Stimulated activated naive B cell treated with anti-CD40 and anti-IgM and Interleukin-4, amounts not matched to agents 10 μg/mL and 1 μg/mL and 100 μg/mL, for 72 hours (primary cell): ENCODE measurements around the gene ZNF793.

Experiments used
- ATAC-seq, 2 donors: fragments of 150-1000 bp; cut with Tn5 transposase; replicated peaks; 2 replicates each; pipeline ENCODE4 v1.10.0; 2021; ENCODE audit warnings: moderate library complexity in 1 of 2
- DNase-seq: peaks from one replicate; pipeline ENCODE4 v3.0.0; 2021
- H3K27ac Mint-ChIP-seq: one replicate; pipeline ENCODE4 v1.8.0; 2022; ENCODE audit warnings: mild to moderate bottlenecking, mixed read lengths
- H3K27me3 Mint-ChIP-seq, 2 donors: one replicate each; pipeline ENCODE4 v1.8.0; 2022; ENCODE audit warnings: mixed read lengths in 2 of 2
- H3K36me3 Mint-ChIP-seq, 2 donors: one replicate each; pipeline ENCODE4 v1.8.0; 2022; ENCODE audit warnings: mixed read lengths in 2 of 2, mild to moderate bottlenecking in 1 of 2
- H3K4me1 Mint-ChIP-seq, 2 donors: one replicate each; pipeline ENCODE4 v1.8.0; 2022; ENCODE audit warnings: mixed read lengths in 2 of 2, mild to moderate bottlenecking in 1 of 2
- H3K4me3 Mint-ChIP-seq, 2 donors: one replicate each; pipeline ENCODE4 v1.8.0; 2022; ENCODE audit warnings: mild to moderate bottlenecking in 2 of 2, mixed read lengths in 2 of 2, moderate library complexity in 1 of 2
- H3K9me3 Mint-ChIP-seq, 2 donors: one replicate each; pipeline ENCODE4 v1.8.0; 2022; ENCODE audit warnings: mixed read lengths in 2 of 2, mild to moderate bottlenecking in 1 of 2

The ZNF793 gene

GRCh38 chr19:37513397-37513796 is 6.7 kb downstream of the ZNF793 start:
- Mint-ChIP-seq H3K4me1 (no peaks in the 10 kb centered on the region), H3K4me3 (no peak overlapping the region), H3K36me3 (peaks cover 68 to 88% of the 10 kb centered on the region in 2 donors), H3K9me3 (peaks cover 5 to 21% of the 10 kb centered on the region in 2 donors), H3K27me3 (no peaks in the 10 kb centered on the region), H3K27ac (no peak overlapping the region)
- ATAC-seq (peak; percentile 36 to 51), DNase-seq (no peak)

- peaks cover 76 to 90% of the 10 kb centered on the region in 2 donors for H3K36me3 Mint-ChIP-seq
- DNase-seq (no peak), ATAC-seq (peak in 1 of 2 donors; percentile 57)
- H3K27ac Mint-ChIP-seq: peak overlapping the region; percentile 32
- H3K27me3 Mint-ChIP-seq: no peaks in the 10 kb centered on the region
- no peak overlapping the region for H3K4me3 Mint-ChIP-seq
- H3K4me1 Mint-ChIP-seq: no peaks in the 10 kb centered on the region
- peaks cover 16 to 21% of the 10 kb centered on the region in 2 donors for H3K9me3 Mint-ChIP-seq
These were observed 13.2 kb downstream of the ZNF793 start for GRCh38 chr19:37519890-37520289.

GRCh38 chr19:37537391-37537947 is 30.7 kb downstream of the ZNF793 start:
- H3K27me3 Mint-ChIP-seq: no peaks in the 10 kb centered on the region

GRCh38 chr19:37551129-37551993 is 44.6 kb downstream of the ZNF793 start:
- H3K4me3 Mint-ChIP-seq: peak overlapping the region; percentile 90 to 98
- H3K36me3 Mint-ChIP-seq: peaks cover 46 to 66% of the 10 kb centered on the region in 2 donors
- peaks cover 0 to 4% of the 10 kb centered on the region in 2 donors for H3K27me3 Mint-ChIP-seq
- peaks cover 29 to 41% of the 10 kb centered on the region in 2 donors for H3K9me3 Mint-ChIP-seq
- peak overlapping the region; percentile 99 for H3K27ac Mint-ChIP-seq
- ATAC-seq: peak; percentile 95
- peaks cover 7 to 10% of the 10 kb centered on the region in 2 donors for H3K4me1 Mint-ChIP-seq
- DNase-seq: peak; percentile 79

More at GRCh38 chr19:37537391-37537947, 30.7 kb downstream of the ZNF793 start:
- Mint-ChIP-seq H3K9me3 (peaks cover 33 to 40% of the 10 kb centered on the region in 2 donors), H3K36me3 (peaks cover 54 to 55% of the 10 kb centered on the region in 2 donors), H3K4me3 (no peak overlapping the region), H3K4me1 (no peaks in the 10 kb centered on the region), H3K27ac (peak overlapping the region; percentile 17)
- ATAC-seq (no peak), DNase-seq (no peak)

- H3K27me3 Mint-ChIP-seq: no peaks in the 10 kb centered on the region
- H3K36me3 Mint-ChIP-seq: peaks cover 65 to 71% of the 10 kb centered on the region in 2 donors
- peaks cover 17 to 36% of the 10 kb centered on the region in 2 donors for H3K9me3 Mint-ChIP-seq
- no peak overlapping the region for H3K4me3 Mint-ChIP-seq
- H3K4me1 Mint-ChIP-seq: no peaks in the 10 kb centered on the region
- DNase-seq (no peak), ATAC-seq (no peak)
- H3K27ac Mint-ChIP-seq: no peak overlapping the region
These were observed 56.8 kb downstream of the ZNF793 start for GRCh38 chr19:37563518-37563917.

GRCh38 chr19:37564624-37565369 is 58.1 kb downstream of the ZNF793 start:
- Mint-ChIP-seq H3K27me3 (no peaks in the 10 kb centered on the region), H3K9me3 (peaks cover 17 to 37% of the 10 kb centered on the region in 2 donors)
- no peak for DNase-seq

GRCh38 chr19:37565370-37565669 is 58.6 kb downstream of the ZNF793 start:
- ATAC-seq: no peak
- Mint-ChIP-seq H3K36me3 (peaks cover 70 to 79% of the 10 kb centered on the region in 2 donors), H3K27ac (no peak overlapping the region), H3K4me1 (no peaks in the 10 kb centered on the region), H3K27me3 (no peaks in the 10 kb centered on the region), H3K4me3 (no peak overlapping the region), H3K9me3 (peaks cover 21 to 40% of the 10 kb centered on the region in 2 donors)
- no peak for DNase-seq

More at GRCh38 chr19:37564624-37565369, 58.1 kb downstream of the ZNF793 start:
- Mint-ChIP-seq H3K4me3 (no peak overlapping the region), H3K4me1 (no peaks in the 10 kb centered on the region), H3K27ac (no peak overlapping the region), H3K36me3 (peaks cover 66 to 73% of the 10 kb centered on the region in 2 donors)
- ATAC-seq: no peak

GRCh38 chr19:37572203-37572602 is 65.5 kb downstream of the ZNF793 start:
- H3K36me3 Mint-ChIP-seq: peaks cover 67% of the 10 kb centered on the region in 2 donors
- no peak for ATAC-seq
- no peak overlapping the region for H3K27ac Mint-ChIP-seq
- H3K4me3 Mint-ChIP-seq: no peak overlapping the region
- H3K4me1 Mint-ChIP-seq: no peaks in the 10 kb centered on the region
- H3K27me3 Mint-ChIP-seq: no peaks in the 10 kb centered on the region
- no peak for DNase-seq
- H3K9me3 Mint-ChIP-seq: peaks cover 32 to 35% of the 10 kb centered on the region in 2 donors

- H3K27ac Mint-ChIP-seq: no peak overlapping the region
- DNase-seq (no peak), ATAC-seq (no peak)
- no peaks in the 10 kb centered on the region for H3K4me1 Mint-ChIP-seq
- H3K36me3 Mint-ChIP-seq: peaks cover 34% of the 10 kb centered on the region in 2 donors
- H3K27me3 Mint-ChIP-seq: no peaks in the 10 kb centered on the region
- H3K9me3 Mint-ChIP-seq: peaks cover 24 to 32% of the 10 kb centered on the region in 2 donors
- H3K4me3 Mint-ChIP-seq: no peak overlapping the region
These were observed 76.6 kb downstream of the ZNF793 start for GRCh38 chr19:37583340-37583739.
